GM12878 (cell line): ENCODE results near the gene ACTR8.

ENCODE experiments used
- POLR2A ChIP-seq: IDR thresholded peaks from 2 replicates; pipeline ENCODE4 v1.6.1; 2011; ENCODE audit warnings: low read depth, mild to moderate bottlenecking, low read length
- TCF12 ChIP-seq: IDR thresholded peaks from 2 replicates; pipeline ENCODE4 v1.6.1; 2011; ENCODE audit warnings: low read depth, mild to moderate bottlenecking, low read length
- TF ChIP-seq, protein P1 (sequence below), 3 experiments: IDR thresholded peaks in 2 of 3; conservative IDR thresholded peaks in 1 of 3; 2 replicates each; pipeline ENCODE4 v1.5.1; 2011; ENCODE audit warnings: low read depth in 3 of 3, low read length in 3 of 3, mild to moderate bottlenecking in 3 of 3, control low read depth in 2 of 3, moderate library complexity in 2 of 3, inconsistent platforms in 1 of 3, mixed read lengths in 1 of 3; ENCODE audit not compliant: control insufficient read depth in 2 of 3, insufficient read depth in 1 of 3; ENCODE audit errors: extremely low read depth in 1 of 3

DNA sequence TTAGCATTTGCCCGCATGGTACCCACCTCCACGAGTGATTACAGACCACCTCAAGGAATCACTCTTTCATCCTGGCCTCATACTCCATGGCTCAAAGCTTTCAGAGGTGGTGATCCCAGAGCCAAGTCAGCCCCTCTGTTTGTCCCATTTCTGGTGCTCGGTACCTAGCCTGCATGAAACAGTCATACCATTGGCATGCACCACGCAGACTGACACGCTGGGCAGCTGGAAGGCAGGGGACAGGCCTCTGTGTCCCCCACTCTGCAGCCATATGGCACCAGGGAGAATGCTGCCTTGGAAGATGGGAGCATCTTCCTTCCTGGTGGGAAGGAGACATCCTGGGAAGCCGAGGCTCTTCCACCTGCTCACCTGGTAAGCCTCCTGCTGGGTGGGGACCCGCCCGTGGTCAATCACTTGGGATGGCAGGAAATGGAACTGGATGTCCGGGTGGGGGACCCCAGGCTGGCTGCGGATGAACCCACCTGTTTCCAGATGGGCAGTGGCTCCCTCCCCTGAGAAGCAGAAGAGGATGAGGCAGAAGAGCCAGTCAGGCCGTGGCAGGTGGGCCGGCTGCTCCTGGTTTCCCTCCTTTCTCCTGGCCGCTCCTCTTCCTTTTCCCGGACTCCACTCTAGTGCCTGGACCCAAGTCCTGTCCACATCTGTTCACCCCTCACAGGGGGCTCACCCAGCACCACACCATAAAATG lies 62.6 kb downstream of the ACTR8 start:
- TF ChIP-seq, protein P1, sequence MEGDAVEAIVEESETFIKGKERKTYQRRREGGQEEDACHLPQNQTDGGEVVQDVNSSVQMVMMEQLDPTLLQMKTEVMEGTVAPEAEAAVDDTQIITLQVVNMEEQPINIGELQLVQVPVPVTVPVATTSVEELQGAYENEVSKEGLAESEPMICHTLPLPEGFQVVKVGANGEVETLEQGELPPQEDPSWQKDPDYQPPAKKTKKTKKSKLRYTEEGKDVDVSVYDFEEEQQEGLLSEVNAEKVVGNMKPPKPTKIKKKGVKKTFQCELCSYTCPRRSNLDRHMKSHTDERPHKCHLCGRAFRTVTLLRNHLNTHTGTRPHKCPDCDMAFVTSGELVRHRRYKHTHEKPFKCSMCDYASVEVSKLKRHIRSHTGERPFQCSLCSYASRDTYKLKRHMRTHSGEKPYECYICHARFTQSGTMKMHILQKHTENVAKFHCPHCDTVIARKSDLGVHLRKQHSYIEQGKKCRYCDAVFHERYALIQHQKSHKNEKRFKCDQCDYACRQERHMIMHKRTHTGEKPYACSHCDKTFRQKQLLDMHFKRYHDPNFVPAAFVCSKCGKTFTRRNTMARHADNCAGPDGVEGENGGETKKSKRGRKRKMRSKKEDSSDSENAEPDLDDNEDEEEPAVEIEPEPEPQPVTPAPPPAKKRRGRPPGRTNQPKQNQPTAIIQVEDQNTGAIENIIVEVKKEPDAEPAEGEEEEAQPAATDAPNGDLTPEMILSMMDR (IDR thresholded peaks at IDR 0.05 in 2 of 3, conservative IDR thresholded peaks at IDR 0.05 in 1 of 3; ENCODE audit: control insufficient read depth in 2 of 3, extremely low read depth in 1 of 3, insufficient read depth in 1 of 3, low read depth in 3 of 3, low read length in 3 of 3): no peak
- TF ChIP-seq TCF12: no peak
- no peak for TF ChIP-seq POLR2A
